GM12875 (cell line): ENCODE measurements around the gene TYW5.

Source experiments
- H3K4me3 ChIP-seq: one replicate; pipeline ENCODE4 v1.5.1; 2011; ENCODE audit warnings: low read depth, low read length, control low read depth
- TF ChIP-seq, protein P1 (sequence below): IDR thresholded peaks from 2 replicates; pipeline ENCODE4 v1.5.1; 2011; ENCODE audit warnings: low read depth, mild to moderate bottlenecking, control low read depth, inconsistent platforms, low read length, moderate library complexity, borderline replicate concordance; ENCODE audit not compliant: insufficient read depth

Gene TYW5

DNA sequence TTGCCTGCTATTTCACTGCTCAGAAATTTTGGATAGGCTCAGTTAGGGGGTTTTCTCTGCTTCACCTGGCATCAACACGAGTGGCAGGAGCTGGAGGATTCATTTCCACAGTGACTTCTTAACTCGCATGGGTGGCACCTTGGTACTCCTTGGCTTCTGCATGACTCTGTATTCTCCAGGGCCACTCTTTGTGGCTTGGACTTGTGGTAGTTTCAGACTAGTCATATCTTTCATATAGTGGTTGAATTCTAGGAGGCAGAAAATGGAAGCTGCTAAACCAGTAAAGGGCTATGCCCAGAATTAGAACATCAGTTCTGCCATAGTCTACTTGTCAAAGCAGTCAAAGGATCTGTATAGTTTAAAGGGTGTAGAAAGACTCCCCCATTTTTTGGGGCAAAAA, 6.9 kb upstream of the TYW5 start:
- no peak overlapping the region for H3K4me3 ChIP-seq
- TF ChIP-seq, protein P1, sequence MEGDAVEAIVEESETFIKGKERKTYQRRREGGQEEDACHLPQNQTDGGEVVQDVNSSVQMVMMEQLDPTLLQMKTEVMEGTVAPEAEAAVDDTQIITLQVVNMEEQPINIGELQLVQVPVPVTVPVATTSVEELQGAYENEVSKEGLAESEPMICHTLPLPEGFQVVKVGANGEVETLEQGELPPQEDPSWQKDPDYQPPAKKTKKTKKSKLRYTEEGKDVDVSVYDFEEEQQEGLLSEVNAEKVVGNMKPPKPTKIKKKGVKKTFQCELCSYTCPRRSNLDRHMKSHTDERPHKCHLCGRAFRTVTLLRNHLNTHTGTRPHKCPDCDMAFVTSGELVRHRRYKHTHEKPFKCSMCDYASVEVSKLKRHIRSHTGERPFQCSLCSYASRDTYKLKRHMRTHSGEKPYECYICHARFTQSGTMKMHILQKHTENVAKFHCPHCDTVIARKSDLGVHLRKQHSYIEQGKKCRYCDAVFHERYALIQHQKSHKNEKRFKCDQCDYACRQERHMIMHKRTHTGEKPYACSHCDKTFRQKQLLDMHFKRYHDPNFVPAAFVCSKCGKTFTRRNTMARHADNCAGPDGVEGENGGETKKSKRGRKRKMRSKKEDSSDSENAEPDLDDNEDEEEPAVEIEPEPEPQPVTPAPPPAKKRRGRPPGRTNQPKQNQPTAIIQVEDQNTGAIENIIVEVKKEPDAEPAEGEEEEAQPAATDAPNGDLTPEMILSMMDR = no peak

DNA sequence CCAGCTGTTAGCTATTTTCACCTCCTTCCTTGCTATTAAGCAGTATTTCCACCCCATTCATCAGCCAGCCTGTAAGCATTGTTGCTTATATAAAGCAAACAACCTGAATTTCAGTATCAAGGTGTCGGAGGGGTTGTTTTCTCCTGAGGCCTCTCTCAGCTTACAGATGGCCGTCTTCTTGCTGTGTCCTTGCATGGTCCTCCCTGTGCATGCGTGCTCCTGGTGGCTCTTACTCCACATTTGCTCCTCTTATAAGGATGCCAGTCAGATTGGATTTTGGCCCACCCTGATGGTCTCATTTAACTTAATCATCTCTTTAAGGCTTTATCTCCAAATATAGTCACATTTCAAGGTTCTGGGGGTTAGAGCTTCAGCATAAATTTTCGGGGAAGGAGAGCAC, 2.7 kb upstream of the TYW5 start:
- H3K4me3 ChIP-seq = no peak overlapping the region
- TF ChIP-seq, protein P1 = no peak

DNA sequence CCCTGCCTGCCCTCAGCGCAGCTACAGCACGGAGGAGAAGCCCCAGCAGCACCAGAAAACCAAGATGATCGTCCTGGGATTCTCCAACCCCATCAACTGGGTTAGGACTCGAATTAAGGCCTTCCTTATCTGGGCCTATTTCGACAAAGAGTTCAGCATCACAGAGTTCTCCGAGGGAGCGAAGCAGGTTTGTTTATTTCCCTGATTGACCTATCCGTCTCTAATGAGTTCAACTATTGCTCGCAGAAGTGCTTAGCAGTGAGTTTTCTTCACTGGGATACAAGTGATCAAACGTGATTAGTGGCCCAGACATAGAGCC, 730 bp upstream of the TYW5 start:
- H3K4me3 ChIP-seq = peak overlapping the region; percentile 85
- TF ChIP-seq, protein P1 = no peak

DNA sequence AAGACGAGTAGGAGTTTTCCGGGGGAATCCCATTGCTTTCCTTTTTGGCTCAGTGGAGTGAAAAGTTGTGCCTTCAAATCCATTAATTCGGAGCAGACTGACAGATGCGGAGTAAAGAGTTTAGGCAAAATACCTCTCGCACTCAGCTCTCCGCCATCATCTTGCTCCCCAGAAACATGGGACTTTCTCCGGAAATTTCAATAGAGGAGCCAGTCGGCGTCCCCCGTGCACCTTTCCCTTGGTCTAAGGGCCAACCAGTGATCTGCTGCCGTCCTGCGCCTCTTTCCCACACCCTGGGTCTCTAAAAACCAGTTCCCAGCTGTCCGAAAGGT, 318 bp downstream of the TYW5 start:
- peak overlapping the region; percentile 85 for H3K4me3 ChIP-seq
- TF ChIP-seq, protein P1 = no peak

DNA sequence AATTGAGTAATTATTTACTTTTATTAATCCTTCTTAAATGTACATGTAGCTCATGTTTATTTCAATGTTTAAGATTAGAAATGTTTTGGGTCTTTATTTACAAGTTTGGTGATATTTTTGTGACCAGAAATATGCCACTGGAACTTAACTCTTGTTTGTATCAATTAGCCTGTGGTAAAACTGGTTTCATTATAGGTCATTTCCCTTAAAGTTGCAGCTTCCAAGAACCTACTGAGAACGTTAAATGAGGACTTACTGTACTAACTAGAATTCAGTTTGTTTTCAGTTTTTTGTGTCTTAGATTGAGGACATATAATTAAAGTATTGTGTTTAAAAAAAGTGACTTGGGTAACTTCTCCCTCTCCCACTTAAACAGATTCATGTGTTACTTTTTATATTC, 4.3 kb downstream of the TYW5 start:
- TF ChIP-seq, protein P1 = no peak
- H3K4me3 ChIP-seq = no peak overlapping the region

- no peak overlapping the region for H3K4me3 ChIP-seq
- TF ChIP-seq, protein P1 = no peak
Observed at GRCh38 chr2:199950396-199950795, 4.9 kb downstream of the TYW5 start.

GRCh38 chr2:199946836-199947235, 8.5 kb downstream of the TYW5 start:
- TF ChIP-seq, protein P1 = no peak

More at GRCh38 chr2:199946836-199947235, 8.5 kb downstream of the TYW5 start:
- no peak overlapping the region for H3K4me3 ChIP-seq
